ENCODE data around the gene TBPL1. TPM values are rescaled to one million over a fixed set of nuclear protein-coding genes. Genes with fewer than 3 reads are reported as not detected.

Gene TBPL1
- 24.3 to 27.8 TPM (median 26.0 TPM) in 5 replicates for total RNA-seq (2022; extraction: Qiagen RNA extraction; ENCODE audit: low read depth)

DNA sequence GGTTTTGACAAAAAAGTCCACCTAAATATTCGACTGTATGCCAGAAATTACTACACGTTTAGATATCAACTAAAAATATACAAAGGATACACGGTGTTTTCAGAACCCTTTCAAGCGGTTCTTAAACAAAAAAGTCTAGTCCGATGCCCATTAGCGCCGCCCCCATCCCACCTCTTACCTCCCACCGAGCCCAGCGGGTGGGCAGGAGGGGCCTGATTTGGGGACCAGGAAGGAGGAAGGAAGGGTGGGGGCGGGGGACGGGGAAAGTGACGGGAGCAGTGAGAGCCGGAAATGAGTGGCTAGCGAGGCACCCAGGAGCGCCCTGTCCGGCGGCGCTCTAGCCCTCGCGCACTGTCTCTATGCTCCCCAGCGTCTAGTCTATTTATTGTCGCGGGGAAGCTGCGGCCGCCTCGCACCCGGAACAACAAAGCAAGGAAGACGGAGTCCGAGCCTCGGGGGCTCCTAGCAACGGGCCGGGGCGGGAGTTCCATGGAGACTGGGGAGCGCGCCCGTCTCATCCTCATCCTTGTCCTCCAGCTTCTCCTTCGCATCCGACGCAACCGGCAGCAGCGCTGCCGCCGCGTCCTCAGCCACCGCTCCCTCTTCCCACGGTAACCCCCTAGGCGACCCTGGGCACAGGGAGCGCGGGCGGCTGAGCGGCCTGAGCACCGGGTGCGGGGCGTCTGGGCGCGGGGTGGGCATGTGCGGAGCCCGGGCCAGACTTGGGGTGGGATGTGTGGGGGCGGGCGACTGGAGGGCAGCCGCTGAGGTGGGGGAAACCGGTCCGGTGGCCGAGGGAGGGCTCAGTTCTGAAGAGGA, at the start of gene TBPL1:
Gene TBPL1, plus strand, starts transcription at position 410 of the 819 bp plus-strand sequence. CDS start 26,902 bp downstream, outside the sequence.

Other genes starting within 250 kb of the TBPL1 start
- gene TCF21, start 64.1 kb upstream of the TBPL1 start, total RNA-seq (2022; extraction: Qiagen RNA extraction; ENCODE audit: low read depth): 0.03 to 0.07 TPM (median 0.06 TPM) in 4 of 5 replicates, not detected in the other
- gene SLC2A12, start 99.4 kb downstream of the TBPL1 start, total RNA-seq (2022; extraction: Qiagen RNA extraction; ENCODE audit: low read depth): 0.36 to 0.63 TPM (median 0.47 TPM) in 5 replicates

Data from A549 treated with CpdA at 1 μM for 4 hours (cell line).